GM23248 (cell line): ENCODE measurements around the gene LSM14B.

Experiments
- EZH2 ChIP-seq: fragments of 200-600 bp; sonication (generic); IDR thresholded peaks from 2 replicates; pipeline ENCODE4 v1.6.1; 2018; ENCODE audit warnings: antibody characterized with exemption, mild to moderate bottlenecking; ENCODE audit not compliant: insufficient read depth, poor library complexity, severe bottlenecking
- EZH2phosphoT487 ChIP-seq: fragments of 200-600 bp; sonication (generic); IDR thresholded peaks from 2 replicates; pipeline ENCODE4 v1.6.1; 2018; ENCODE audit warnings: antibody characterized with exemption, moderate library complexity, mild to moderate bottlenecking, low read depth; ENCODE audit not compliant: insufficient read depth

- TF ChIP-seq EZH2phosphoT487 (no peak), EZH2 (no peak)
Measured at GRCh38 chr20:62137092-62137384, 14.8 kb downstream of the LSM14B start.
